WTC11 (cell line): ENCODE data around the gene P2RX6. TPM values are rescaled to one million over a fixed set of nuclear protein-coding genes. Genes with fewer than 3 reads are reported as not detected.

Experiments
- ATAC-seq: fragments of 200-7000 bp; cut with Tn5 transposase; 2 replicates; pipeline ENCODE4 v1.10.0; 2021; ENCODE audit warnings: mild to moderate bottlenecking, moderate library complexity
- CTCF ChIA-PET: fragments of 300-600 bp; sonication (Branson Sonifier 250); formaldehyde crosslinking; loops from one replicate; lab custom pipeline; 2021; ENCODE audit warnings: antibody characterized with exemption; lab: Charles Lee
- POLR2A ChIA-PET: fragments of 350-600 bp; sonication (Branson Sonifier 250); formaldehyde crosslinking; loops from one replicate; lab custom pipeline; 2021; ENCODE audit warnings: antibody characterized with exemption; lab: Charles Lee
- DNase-seq: peaks from one replicate; pipeline ENCODE4 v3.0.0; 2021; ENCODE audit warnings: low spot score
- H3K27ac Mint-ChIP-seq: 2 replicates; pipeline ENCODE4 v1.8.0; 2021; ENCODE audit warnings: mixed read lengths
- H3K27me3 Mint-ChIP-seq: 2 replicates; pipeline ENCODE4 v1.8.0; 2021; ENCODE audit warnings: low read depth, mild to moderate bottlenecking, moderate library complexity, mixed read lengths
- H3K36me3 Mint-ChIP-seq: 2 replicates; pipeline ENCODE4 v1.8.0; 2021; ENCODE audit warnings: mixed read lengths
- H3K4me1 Mint-ChIP-seq: 2 replicates; pipeline ENCODE4 v1.8.0; 2022; ENCODE audit warnings: mixed read lengths
- H3K4me3 Mint-ChIP-seq: 2 replicates; pipeline ENCODE4 v1.8.0; 2021; ENCODE audit warnings: mild to moderate bottlenecking, moderate library complexity, mixed read lengths
- H3K9me3 Mint-ChIP-seq: 2 replicates; pipeline ENCODE4 v1.8.0; 2021; ENCODE audit warnings: mixed read lengths
- GABPB1 ChIP-seq: sonication (generic); formaldehyde crosslinking; IDR thresholded peaks from 2 replicates; pipeline ENCODE4 v1.8.1; 2023; ENCODE audit warnings: mild to moderate bottlenecking, missing genetic modification reagents
- HMGXB4 ChIP-seq: sonication (generic); formaldehyde crosslinking; IDR thresholded peaks from 2 replicates; pipeline ENCODE4 v1.8.1; 2023; ENCODE audit warnings: mild to moderate bottlenecking, moderate library complexity, missing genetic modification reagents
- PRDM15 ChIP-seq: sonication (generic); formaldehyde crosslinking; IDR thresholded peaks from 2 replicates; pipeline ENCODE4 v1.8.0; 2022; ENCODE audit warnings: missing genetic modification reagents
- RORB ChIP-seq: fragments of 250-450 bp; sonication (Bioruptor Pico); IDR thresholded peaks from 2 replicates; pipeline ENCODE4 v1.9.0; 2021; ENCODE audit warnings: mild to moderate bottlenecking
- STAT6 ChIP-seq: sonication (generic); formaldehyde crosslinking; conservative IDR thresholded peaks from 2 replicates; pipeline ENCODE4 v1.8.1; 2023; ENCODE audit warnings: mild to moderate bottlenecking, low read depth, missing genetic modification reagents, moderate library complexity
- TCF7 ChIP-seq: sonication (generic); formaldehyde crosslinking; IDR thresholded peaks from 2 replicates; pipeline ENCODE4 v1.8.0; 2022; ENCODE audit warnings: mild to moderate bottlenecking, low read depth, missing genetic modification reagents, moderate library complexity
- TEAD1 ChIP-seq: sonication (generic); formaldehyde crosslinking; IDR thresholded peaks from 2 replicates; pipeline ENCODE4 v1.8.0; 2022; ENCODE audit warnings: mild to moderate bottlenecking, missing genetic modification reagents
- ZNF121 ChIP-seq: sonication (generic); formaldehyde crosslinking; IDR thresholded peaks from 2 replicates; pipeline ENCODE4 v1.8.0; 2023; ENCODE audit warnings: missing genetic modification reagents
- total RNA-seq: library from RNA; stranded (reverse); gene quantifications from 3 replicates; pipeline ENCODE4 v1.2.3, GENCODE V29; 2021
- TF ChIP-seq, protein P1 (sequence below): sonication (generic); formaldehyde crosslinking; conservative IDR thresholded peaks from 2 replicates; pipeline ENCODE4 v1.8.1; 2022; ENCODE audit warnings: mild to moderate bottlenecking, missing genetic modification reagents

Gene P2RX6
- total RNA-seq, 1 experiment from 2014 or later: 0.13 TPM

DNA sequence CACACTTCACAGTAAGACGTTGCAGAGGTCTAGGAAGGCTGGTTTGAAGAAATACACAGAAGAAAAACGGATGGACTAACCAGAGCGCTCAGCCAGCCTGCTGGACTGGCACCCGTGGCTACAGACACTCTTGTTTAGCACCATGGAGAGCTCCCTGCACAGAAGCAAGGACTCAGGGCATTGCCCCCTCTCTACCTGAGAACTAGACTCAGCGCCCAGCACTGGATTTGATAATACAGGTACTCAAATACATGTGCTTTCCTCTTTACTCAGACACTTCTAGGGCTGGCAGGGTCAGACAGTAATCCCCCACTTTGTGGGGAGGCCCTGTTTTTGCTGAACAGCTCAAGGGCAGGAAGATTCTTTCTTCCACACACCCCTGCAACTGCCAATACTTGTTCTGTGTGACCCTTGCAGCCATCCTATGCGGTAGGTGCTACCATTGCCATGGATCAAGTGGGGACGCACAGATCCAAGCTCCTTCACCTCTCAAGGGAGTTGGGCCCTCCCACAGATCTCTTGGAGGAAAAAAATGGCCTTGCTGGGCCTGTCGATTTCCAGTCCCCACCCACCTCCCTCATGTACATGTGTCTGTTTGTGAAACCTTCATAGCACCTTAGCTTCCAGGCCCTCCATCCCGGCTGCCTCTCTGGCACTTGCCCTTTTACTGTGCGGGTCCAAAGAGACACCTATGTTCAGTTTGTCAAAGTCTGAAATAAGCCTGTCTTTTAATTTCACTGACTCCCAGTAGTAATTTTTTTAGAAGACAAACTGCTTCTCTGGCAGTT lies 5.1 kb upstream of the P2RX6 start:
- peak overlapping the region; percentile 47 for H3K4me3 Mint-ChIP-seq
- no peak for TF ChIP-seq RORB (CRISPR knock-in tag)
- peak; percentile 51; the same call in 1 of the 2 replicates for TF ChIP-seq GABPB1 (CRISPR knock-in tag)
- TF ChIP-seq, all 79 proteins: peak for 1
- DNase-seq: peak; percentile 56
- Mint-ChIP-seq H3K36me3 (no peaks in the 10 kb centered on the region), H3K4me1 (peaks cover 32% of the 10 kb centered on the region), H3K27ac (no peak overlapping the region; the same call in 1 of the 2 replicates), H3K9me3 (no peaks in the 10 kb centered on the region), H3K27me3 (peaks cover 8% of the 10 kb centered on the region)
- ChIA-PET CTCF (interaction anchor here (0.6 to 2.2 kb wide), 7 partner anchors 11 to 124 kb away, joined by 3 to 12 read pairs (median 6); partner anchors contain the start of genes AIFM3 and LZTR1), POLR2A (no interaction called here)
- peak; percentile 29 for ATAC-seq

DNA sequence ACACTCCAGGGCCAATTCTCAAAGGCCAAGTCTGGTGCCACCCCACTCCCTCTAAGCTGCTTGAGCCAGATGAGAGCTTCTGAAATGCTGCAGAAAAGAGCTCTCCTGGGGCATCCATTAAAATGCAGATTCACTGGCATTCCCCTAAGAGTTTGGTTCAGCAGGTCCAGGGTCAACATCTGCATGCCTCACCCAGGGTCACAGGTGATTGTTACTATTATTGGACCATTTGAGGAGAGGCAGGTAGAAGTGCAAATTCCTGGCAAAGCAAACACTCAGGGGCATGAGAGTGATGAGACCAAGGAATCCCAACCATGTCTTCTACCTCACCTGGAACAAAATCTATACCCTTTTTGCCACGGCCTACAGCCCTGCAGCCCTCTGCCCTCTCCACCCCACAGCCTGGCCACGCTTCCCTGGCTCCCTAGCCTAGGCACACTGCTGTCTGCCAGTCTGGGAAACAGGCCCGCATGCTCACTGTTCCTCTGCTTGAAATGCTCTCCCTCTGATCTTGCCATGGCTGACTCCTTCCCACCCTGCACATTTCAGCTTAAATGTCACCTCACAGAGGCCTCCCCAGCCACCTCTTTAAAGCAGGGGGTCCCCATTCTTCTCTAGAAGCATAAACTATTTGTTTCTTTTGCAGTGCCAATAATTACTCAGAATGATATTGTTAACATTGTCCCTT lies 4.4 kb upstream of the P2RX6 start:
- Mint-ChIP-seq H3K27ac (no peak overlapping the region; the same call in 1 of the 2 replicates), H3K36me3 (no peaks in the 10 kb centered on the region), H3K9me3 (no peaks in the 10 kb centered on the region), H3K27me3 (peaks cover 11% of the 10 kb centered on the region), H3K4me3 (peak overlapping the region; percentile 47), H3K4me1 (peaks cover 36% of the 10 kb centered on the region)
- ATAC-seq (peak; percentile 43), DNase-seq (no peak)
- POLR2A ChIA-PET: no interaction called here
- TF ChIP-seq HMGXB4 (no peak), PRDM15 (CRISPR knock-in tag) (peak; percentile 41; the same call in 1 of the 2 replicates), TEAD1 (CRISPR knock-in tag) (peak; percentile 59; the same call in 1 of the 2 replicates), STAT6 (CRISPR knock-in tag) (no peak), TCF7 (CRISPR knock-in tag) (no peak), ZNF121 (CRISPR knock-in tag) (no peak)
- TF ChIP-seq, protein P1, sequence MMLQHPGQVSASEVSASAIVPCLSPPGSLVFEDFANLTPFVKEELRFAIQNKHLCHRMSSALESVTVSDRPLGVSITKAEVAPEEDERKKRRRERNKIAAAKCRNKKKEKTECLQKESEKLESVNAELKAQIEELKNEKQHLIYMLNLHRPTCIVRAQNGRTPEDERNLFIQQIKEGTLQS (CRISPR knock-in tag): no peak
- CTCF ChIA-PET: interaction anchor here (0.6 to 2.2 kb wide), 6 partner anchors 11 to 125 kb away, joined by 3 to 12 read pairs (median 5); partner anchors contain the start of gene AIFM3
